OCI-LY7 (cell line): ENCODE measurements around the gene BFSP2. TPM values are rescaled to one million over a fixed set of nuclear protein-coding genes. Genes with fewer than 3 reads are reported as not detected.

Experiments used
- BruUV-seq: library from RNA; stranded (reverse); fragments of 400-500 nt; replicated peaks from 2 replicates; lab custom pipeline; 2021; lab: Mats Ljungman, UMichigan
- CTCF ChIA-PET: fragments of 300-600 bp; sonication (Branson Sonifier 250); formaldehyde crosslinking; loops from one replicate; lab custom pipeline; 2022; ENCODE audit warnings: antibody characterized with exemption; ENCODE audit not compliant: unreplicated experiment; lab: Charles Lee
- POLR2A ChIA-PET: fragments of 300-600 bp; sonication (Branson Sonifier 250); formaldehyde crosslinking; loops from one replicate; lab custom pipeline; 2022; ENCODE audit warnings: antibody characterized with exemption; lab: Charles Lee
- DNase-seq: peaks from one replicate; pipeline ENCODE4 v3.0.0-alpha.2; 2015; ENCODE audit warnings: low spot score
- H2AFZ ChIP-seq: fragments of 200-600 bp; sonication (generic), shearing (Covaris generic); 2 replicates; pipeline ENCODE4 v1.6.1; 2014; ENCODE audit warnings: mild to moderate bottlenecking, antibody characterized with exemption, low read length, moderate library complexity
- H3K27ac ChIP-seq: fragments of 200-600 bp; sonication (generic); 2 replicates; pipeline ENCODE4 v1.5.1; 2014; ENCODE audit warnings: mixed run types, low read depth, mild to moderate bottlenecking, moderate library complexity, low read length, inconsistent platforms; ENCODE audit not compliant: poor library complexity, severe bottlenecking
- H3K36me3 ChIP-seq: fragments of 200-600 bp; sonication (generic); 2 replicates; pipeline ENCODE4 v1.6.1; 2014; ENCODE audit warnings: mild to moderate bottlenecking, antibody characterized with exemption, low read length, moderate library complexity, mixed read lengths; ENCODE audit not compliant: insufficient read depth
- H3K4me1 ChIP-seq: fragments of 200-600 bp; sonication (generic); 2 replicates; pipeline ENCODE4 v1.5.1; 2014; ENCODE audit warnings: mild to moderate bottlenecking, low read length; ENCODE audit not compliant: insufficient read depth, poor library complexity, severe bottlenecking
- H3K4me2 ChIP-seq: fragments of 200-600 bp; sonication (generic); 2 replicates; pipeline ENCODE4 v1.6.1; 2014; ENCODE audit warnings: mild to moderate bottlenecking, low read length
- H3K4me3 ChIP-seq: fragments of 200-600 bp; sonication (generic); 2 replicates; pipeline ENCODE4 v1.5.1; 2014; ENCODE audit warnings: mild to moderate bottlenecking, low read depth, low read length; ENCODE audit not compliant: poor library complexity, severe bottlenecking
- H3K79me2 ChIP-seq: fragments of 200-600 bp; sonication (generic); 2 replicates; pipeline ENCODE4 v1.6.1; 2016; ENCODE audit warnings: low read depth, mild to moderate bottlenecking, low read length, moderate library complexity, mixed read lengths; ENCODE audit not compliant: insufficient read depth
- H3K9me2 ChIP-seq: fragments of 200-600 bp; sonication (generic); 2 replicates; pipeline ENCODE4 v1.6.1; 2016; ENCODE audit warnings: mild to moderate bottlenecking, low read length, mixed read lengths; ENCODE audit not compliant: insufficient read depth
- H3K9me3 ChIP-seq: fragments of 200-600 bp; sonication (generic); 2 replicates; pipeline ENCODE4 v1.6.1; 2014; ENCODE audit warnings: mild to moderate bottlenecking, mixed run types, low read length, mixed read lengths
- H4K20me1 ChIP-seq: fragments of 200-600 bp; sonication (generic); 2 replicates; pipeline ENCODE4 v1.6.1; 2014; ENCODE audit warnings: mild to moderate bottlenecking, antibody characterized with exemption, low read length, moderate library complexity, mixed read lengths; ENCODE audit not compliant: insufficient read depth
- CTCF ChIP-seq: fragments of 200-600 bp; sonication (generic); conservative IDR thresholded peaks from 2 replicates; pipeline ENCODE4 v1.5.1; 2014; ENCODE audit warnings: mild to moderate bottlenecking, antibody characterized with exemption, low read length, moderate library complexity, mixed read lengths
- EZH2phosphoT487 ChIP-seq: fragments of 200-600 bp; sonication (generic); IDR thresholded peaks from 2 replicates; pipeline ENCODE4 v1.6.1; 2018; ENCODE audit warnings: low read depth, borderline replicate concordance, mild to moderate bottlenecking, mixed run types, antibody characterized with exemption, low read length, moderate library complexity, mixed read lengths
- intact Hi-C: fragments of 100-400 bp; cut with micrococcal nuclease; formaldehyde crosslinking; loops from one replicate; pipeline ENCODE4 v1.10.0; 2022; ENCODE audit not compliant: unreplicated experiment
- total RNA-seq, 2 experiments: library from RNA; depleted of rRNA in 1 of 2; stranded (reverse); fragments of >200 nt in 1 of 2; shearing (Covaris generic) in 1 of 2; gene quantifications; 2 replicates each; pipeline ENCODE4 v1.2.3, GENCODE V29; 2014 to 2022

The BFSP2 gene
- total RNA-seq, 2 experiments from 2014 or later, result 11.7 to 25.1 TPM

GRCh38 chr3:133476971-133477375 lies 77.1 kb downstream of the BFSP2 start:
- TF ChIP-seq EZH2phosphoT487, result no peak
- TF ChIP-seq CTCF, result no peak
- Histone ChIP-seq H3K9me3 (no peaks in the 10 kb centered on the region), H3K9me2 (no peaks in the 10 kb centered on the region), H3K36me3 (0 out of 2 replicates have a peak, but pooled peaks cover 4% of the 10 kb centered on the region), H3K4me3 (peak overlapping the region; percentile 57), H3K27ac (peak overlapping the region; percentile 98), H2AFZ (no peak overlapping the region), H4K20me1 (no peaks in the 10 kb centered on the region), H3K79me2 (peaks cover 29% of the 10 kb centered on the region; the same call in 1 of the 2 replicates), H3K4me1 (peaks cover 85% of the 10 kb centered on the region), H3K4me2 (peak overlapping the region; percentile 87)
- peak; percentile 72 for DNase-seq
- POLR2A ChIA-PET, result interaction anchor here (0.6 to 12.3 kb wide), 8 partner anchors 11 to 102 kb away, joined by 3 to 196 read pairs (median 28); partner anchors contain the start of gene CDV3
- intact Hi-C loops, result loop anchor here (1.0 kb wide), 1 partner anchor 97 kb away; no protein-coding TSS in a partner anchor
- BruUV-seq, result TSS peak; percentile 44
- CTCF ChIA-PET, result interaction anchor here (1.6 kb wide), 1 partner anchor 9 kb away, joined by 9 read pairs; no protein-coding TSS in a partner anchor

- intact Hi-C loops, result loop anchor here (1.0 kb wide), 1 partner anchor 97 kb away; no protein-coding TSS in a partner anchor
- H3K79me2 ChIP-seq, result peaks cover 26% of the 10 kb centered on the region; the same call in 1 of the 2 replicates
- H3K4me2 ChIP-seq, result peak overlapping the region; percentile 87
- H3K9me3 ChIP-seq, result no peaks in the 10 kb centered on the region
- BruUV-seq, result no TSS peak
- no peak overlapping the region for H2AFZ ChIP-seq
- H4K20me1 ChIP-seq, result no peaks in the 10 kb centered on the region
- peaks cover 4% of the 10 kb centered on the region; the same call in 1 of the 2 replicates for H3K36me3 ChIP-seq
- TF ChIP-seq EZH2phosphoT487, result no peak
- peak; percentile 95 for DNase-seq
- H3K4me1 ChIP-seq, result peaks cover 80% of the 10 kb centered on the region
- peak overlapping the region; percentile 57 for H3K4me3 ChIP-seq
- ChIA-PET POLR2A (interaction anchor here (0.6 to 12.3 kb wide), 8 partner anchors 11 to 96 kb away, joined by 3 to 196 read pairs (median 28); partner anchors contain the start of gene CDV3), CTCF (interaction anchor here (1.6 kb wide), 1 partner anchor 10 kb away, joined by 9 read pairs; no protein-coding TSS in a partner anchor)
- peak overlapping the region; percentile 98 for H3K27ac ChIP-seq
- H3K9me2 ChIP-seq, result no peaks in the 10 kb centered on the region
Measured at GRCh38 chr3:133477487-133477886, 77.6 kb downstream of the BFSP2 start.

GRCh38 chr3:133478624-133479023 lies 78.8 kb downstream of the BFSP2 start:
- peaks cover under 1% of the 10 kb centered on the region; the same call in 1 of the 2 replicates for H3K9me3 ChIP-seq
- H3K27ac ChIP-seq, result peak overlapping the region; percentile 98
- TF ChIP-seq CTCF, result no peak
- TF ChIP-seq EZH2phosphoT487, result no peak
- BruUV-seq, result no TSS peak
- ChIA-PET POLR2A (interaction anchor here (0.9 to 12.3 kb wide), 12 partner anchors 8 to 99 kb away, joined by 3 to 196 read pairs (median 11); partner anchors contain the start of gene CDV3), CTCF (interaction anchor here (2.7 to 3.5 kb wide), 2 partner anchors 11 kb away, joined by 14 to 20 read pairs; no protein-coding TSS in a partner anchor)
- peak overlapping the region; percentile 87 for H3K4me2 ChIP-seq
- H3K79me2 ChIP-seq, result peaks cover 26% of the 10 kb centered on the region; the same call in 1 of the 2 replicates
- intact Hi-C loops, result no loop called here
- H3K4me3 ChIP-seq, result peak overlapping the region; percentile 46
- H3K4me1 ChIP-seq, result peaks cover 69% of the 10 kb centered on the region
- DNase-seq, result no peak
- peak overlapping the region; percentile 21; the same call in 1 of the 2 replicates for H2AFZ ChIP-seq
- peaks cover 4% of the 10 kb centered on the region; the same call in 1 of the 2 replicates for H3K36me3 ChIP-seq
- H4K20me1 ChIP-seq, result no peaks in the 10 kb centered on the region
- no peaks in the 10 kb centered on the region for H3K9me2 ChIP-seq
